NCI-H146 (cell line): ENCODE results near the gene NCKAP5L.

ENCODE experiments used
- DNase-seq: peaks from one replicate; lab custom pipeline; 2025; lab: John Stamatoyannopoulos, UW

NCKAP5L gene

GRCh38 chr12:49823350-49823749 is 4.9 kb downstream of the NCKAP5L start:
- DNase-seq = no peak

- no peak for DNase-seq
Observed at GRCh38 chr12:49821373-49822287, 6.6 kb downstream of the NCKAP5L start.

GRCh38 chr12:49819786-49820185 is 8.4 kb downstream of the NCKAP5L start:
- DNase-seq = no peak

DNA sequence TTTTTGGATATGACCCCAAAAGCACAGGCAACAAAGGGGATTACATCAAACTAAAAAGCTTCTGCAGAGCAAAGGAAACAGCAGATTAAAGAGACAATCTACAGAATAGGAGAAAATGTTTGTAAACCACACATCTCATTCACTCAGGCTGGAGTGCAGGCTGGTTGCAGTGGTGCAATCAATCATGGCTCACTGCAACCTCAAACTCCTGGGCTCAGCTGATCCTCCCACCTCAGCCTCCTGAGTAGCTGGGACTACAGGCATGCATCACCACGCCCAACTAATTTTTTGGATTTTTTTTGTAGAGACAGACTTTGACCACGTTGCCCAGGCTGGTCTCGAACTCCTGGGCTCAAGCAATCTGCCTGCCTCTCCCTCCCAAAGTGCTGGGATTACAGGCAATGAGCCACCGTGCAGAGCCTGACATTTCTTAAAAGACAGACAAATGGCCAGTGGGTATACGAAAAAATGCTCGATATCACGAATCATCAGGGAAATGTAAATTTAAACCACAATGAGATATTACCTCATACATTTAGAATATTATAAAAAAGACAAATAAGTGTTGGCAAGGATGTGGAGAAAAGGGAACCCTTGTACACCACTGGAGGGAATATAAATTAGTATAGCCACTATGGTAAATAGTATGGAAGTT is 9.8 kb downstream of the NCKAP5L start:
- DNase-seq = no peak

GRCh38 chr12:49813131-49813530 is 15.1 kb downstream of the NCKAP5L start:
- no peak for DNase-seq

- DNase-seq = no peak
Observed at GRCh38 chr12:49811961-49812401, 16.2 kb downstream of the NCKAP5L start.

DNA sequence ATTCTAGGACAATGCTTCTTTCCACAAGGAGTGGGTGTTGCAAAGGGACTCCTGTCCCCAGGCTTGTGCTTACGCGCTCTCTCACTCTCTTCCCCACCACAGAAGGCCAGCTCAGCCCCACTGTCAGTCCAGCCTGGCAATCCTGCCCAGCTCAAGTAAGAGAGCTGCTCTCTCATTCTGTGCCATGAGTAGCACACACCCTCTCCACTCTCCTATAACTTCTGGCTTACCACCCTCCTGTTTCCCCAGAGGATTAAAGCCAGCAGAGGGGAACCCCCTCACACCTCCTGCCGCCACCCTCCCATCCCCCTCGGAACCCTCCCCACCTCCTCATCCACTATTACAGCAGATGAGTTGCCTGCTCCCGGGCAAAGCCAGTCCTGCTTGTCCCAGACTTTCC is 17.1 kb downstream of the NCKAP5L start:
- DNase-seq = no peak

DNA sequence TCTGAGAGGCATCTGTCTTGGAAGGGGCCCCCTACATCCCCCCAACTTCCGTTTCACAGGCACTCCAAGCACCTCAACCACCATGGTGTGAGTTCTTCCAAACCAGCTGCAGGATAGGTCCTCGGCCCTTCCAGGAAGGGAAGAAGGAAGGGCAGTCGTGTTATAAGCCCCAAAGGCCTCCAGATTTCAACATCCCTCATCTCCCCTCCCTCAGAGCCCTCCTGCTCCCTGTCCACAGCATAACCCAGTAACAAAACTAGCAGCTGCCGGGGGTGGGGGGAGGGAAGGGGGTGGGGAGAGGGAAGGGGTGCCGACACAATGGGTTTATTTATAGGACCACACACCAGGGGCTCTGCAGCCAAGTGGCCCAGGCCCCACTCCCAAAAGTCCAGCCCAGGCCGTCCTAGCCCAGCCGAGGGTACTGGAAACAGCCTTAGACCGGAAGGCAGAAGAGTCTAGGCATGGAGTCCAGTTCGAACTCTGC is 18.3 kb downstream of the NCKAP5L start:
- no peak for DNase-seq

- no peak for DNase-seq
Observed at GRCh38 chr12:49809381-49809905, 18.8 kb downstream of the NCKAP5L start.

DNA sequence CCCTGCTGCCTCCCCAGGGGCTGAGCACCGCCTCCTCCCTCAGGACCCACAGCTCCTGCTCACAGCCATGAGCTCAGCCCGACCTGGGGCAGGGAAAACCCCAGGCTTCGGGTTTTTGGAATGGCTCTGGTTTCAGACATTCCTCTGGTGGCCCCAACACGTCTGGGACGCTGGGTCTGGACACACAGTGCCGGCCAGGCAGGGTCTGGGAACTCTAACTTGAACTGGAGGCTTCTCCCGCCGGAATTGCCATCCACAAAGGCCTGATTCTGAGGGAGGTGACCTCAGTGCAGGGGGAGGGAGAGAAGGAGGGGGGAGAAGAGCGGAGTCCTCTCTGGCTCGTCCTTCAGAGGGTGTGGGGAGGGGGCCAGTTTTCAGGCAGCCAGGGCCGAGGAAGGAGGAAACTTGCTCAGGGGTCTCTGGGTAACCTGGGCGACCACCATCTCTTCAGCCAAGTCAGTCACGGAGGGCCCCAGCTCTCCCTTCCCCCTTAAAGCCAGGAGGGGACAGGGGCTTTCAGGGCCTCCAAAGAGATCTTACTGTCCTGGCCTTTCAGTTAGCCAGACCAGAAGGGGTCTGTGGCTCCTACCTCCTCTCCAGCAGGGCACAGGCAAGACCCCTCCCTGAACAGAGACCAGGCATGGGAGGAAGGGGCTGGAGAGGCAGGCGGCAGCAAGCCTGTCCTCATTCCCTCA is 19.4 kb downstream of the NCKAP5L start:
- no peak for DNase-seq

DNA sequence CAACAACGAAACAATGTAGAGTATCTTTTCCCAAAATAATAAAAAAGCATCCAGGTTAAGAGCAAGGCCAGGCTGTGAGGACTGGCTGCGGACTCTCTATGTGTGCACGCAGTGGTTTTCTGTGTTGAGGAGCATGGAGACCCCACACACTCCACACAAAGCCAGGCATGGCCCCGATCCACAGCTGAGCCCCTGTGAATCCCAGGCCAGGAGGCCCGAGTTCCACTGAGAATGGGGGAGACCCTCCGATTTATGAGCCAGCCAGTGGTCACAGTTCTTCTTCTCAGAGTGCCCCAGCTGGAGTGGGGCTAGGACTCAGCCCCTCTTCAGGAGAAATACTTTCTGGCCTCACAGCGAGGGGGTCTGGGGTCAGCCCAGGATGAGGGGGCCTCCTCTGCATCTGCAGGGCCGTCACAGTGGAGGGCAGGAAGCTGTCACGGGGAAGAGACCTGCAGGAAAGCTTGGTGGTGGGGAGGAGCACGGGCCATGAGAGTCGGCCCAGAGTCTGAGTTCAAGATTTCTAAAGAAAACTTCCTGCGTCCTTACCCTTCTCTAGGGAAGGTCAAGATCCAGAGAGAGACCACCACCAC is 20.1 kb downstream of the NCKAP5L start:
- no peak for DNase-seq

- no peak for DNase-seq
Observed at GRCh38 chr12:49806877-49807276, 21.3 kb downstream of the NCKAP5L start.

DNA sequence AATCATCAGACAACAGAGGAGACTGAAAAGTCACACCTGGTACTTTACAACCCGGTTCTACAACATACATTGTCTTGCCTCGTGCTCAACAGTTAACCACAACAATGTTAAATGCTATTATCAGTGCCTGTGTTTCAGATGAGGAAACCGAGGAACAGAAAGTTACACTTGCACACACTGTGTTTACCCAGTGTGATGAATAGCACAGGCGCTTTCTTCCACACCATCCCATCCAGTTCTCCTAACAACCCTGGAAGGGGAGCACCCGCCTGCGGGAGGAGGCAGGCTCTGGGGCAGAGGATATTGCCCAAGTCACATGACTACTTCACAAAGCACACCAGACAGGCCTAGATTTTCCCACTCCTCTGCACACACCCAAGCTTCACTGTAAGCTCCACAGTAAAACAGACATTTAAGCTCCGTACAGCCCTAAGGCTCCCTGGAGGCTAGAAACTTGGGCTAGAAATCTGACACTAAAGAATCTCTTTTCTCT is 21.8 kb downstream of the NCKAP5L start:
- DNase-seq = no peak

DNA sequence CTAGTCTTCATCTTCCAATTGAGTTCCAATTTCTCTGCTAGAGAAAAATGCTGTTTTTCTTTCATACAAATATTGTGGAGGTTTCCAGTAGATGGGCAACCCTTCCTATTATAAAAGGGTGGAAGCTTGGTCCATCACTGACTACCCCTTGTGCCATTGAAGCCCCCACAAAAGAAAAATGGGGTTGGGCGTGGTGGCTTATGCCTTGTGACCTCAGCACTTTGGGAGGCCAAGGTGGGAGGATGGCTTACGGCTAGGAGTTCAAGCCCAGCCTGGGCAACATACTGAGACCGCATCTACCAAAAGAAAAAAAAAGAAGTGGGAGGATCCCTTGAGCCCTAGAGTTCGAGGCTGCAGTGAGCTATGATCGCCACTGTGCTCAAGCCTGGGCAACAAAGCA is 22.8 kb downstream of the NCKAP5L start:
- no peak for DNase-seq

DNA sequence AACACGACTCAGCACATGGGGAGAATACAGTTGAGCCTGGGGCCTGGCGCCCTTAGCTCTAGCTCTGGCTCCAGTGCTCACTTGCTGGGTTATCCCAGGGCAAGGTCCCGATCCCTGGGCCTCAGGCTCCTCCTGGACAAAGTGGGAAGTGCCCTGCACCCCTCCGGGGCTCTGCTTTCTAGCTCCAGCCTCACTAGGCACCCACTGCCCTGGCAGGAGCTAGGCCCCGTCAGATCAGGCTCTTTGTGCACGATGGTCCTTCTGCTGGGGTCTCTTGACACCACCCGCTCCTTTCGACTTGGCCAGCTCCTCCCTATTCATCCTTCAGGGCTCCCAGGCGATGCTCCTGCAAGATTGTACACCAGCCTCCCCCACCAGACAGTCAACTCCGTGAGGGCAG is 23.4 kb downstream of the NCKAP5L start:
- DNase-seq = no peak

DNA sequence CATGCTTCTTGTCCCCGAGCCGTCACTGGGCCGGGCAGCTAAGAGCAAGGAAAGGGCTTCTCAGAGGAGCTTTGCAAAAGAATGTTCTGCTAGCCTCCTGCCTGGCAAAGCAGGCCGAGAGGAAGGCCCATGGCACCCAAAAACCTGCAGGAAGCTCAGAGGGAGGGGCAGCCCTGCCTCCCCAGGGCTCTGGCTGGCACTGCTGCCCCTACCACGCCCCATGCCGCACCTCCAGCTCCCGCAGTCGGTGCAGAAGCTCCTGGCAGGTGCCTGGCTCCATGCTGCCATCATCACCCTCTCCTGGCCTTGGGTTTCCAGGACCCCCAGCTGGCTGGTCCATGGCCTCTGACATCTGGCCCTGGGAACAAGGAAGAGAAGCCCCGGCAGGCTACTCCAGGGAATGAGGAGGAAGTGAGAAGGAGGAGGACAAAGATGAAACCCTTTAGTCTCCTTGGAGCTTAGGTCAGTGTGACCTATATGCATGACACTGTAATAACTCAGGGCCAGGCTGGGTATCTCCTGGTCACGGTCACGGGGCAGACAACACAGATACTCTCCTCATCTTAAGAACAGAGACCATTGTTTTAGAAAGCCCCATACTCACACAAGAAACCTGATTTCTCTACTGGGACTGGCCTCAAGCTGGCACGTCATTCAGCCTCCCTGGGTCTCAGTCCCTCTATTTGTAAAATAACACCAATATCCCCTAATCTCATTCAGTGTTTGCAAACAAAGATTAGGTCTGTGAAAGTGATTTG is 24.3 kb downstream of the NCKAP5L start:
- DNase-seq = no peak

- DNase-seq = no peak
Observed at GRCh38 chr12:49801141-49802063, 26.8 kb downstream of the NCKAP5L start.

GRCh38 chr12:49800421-49801140 is 27.6 kb downstream of the NCKAP5L start:
- DNase-seq = no peak

DNA sequence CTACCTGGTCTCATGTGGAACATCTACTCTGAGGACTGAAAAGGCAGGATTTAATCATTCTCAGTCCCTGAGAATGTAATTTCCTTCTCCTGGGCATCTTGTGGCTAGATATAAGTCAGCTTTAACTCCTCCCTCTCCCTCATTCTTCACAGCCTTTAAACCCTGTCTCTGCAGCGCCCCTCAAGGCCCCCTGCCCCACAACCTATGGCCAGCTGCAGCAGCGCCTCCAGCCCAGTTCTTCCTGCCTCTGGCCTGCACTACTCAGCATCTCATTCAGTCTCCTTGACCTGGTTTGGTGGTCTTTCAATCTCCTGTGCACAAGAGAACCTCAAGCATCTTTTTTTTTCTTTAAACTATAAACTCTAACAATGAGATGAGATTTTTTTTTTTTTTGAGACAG is 29.3 kb downstream of the NCKAP5L start:
- no peak for DNase-seq
